GM03348 (cell line): ENCODE results near the gene SEC16A.
"Not testable (repeated sequence)": the region's sequence is repeated elsewhere in the genome, so short reads cannot be mapped to it uniquely, and the experiment has no call there.

ENCODE experiments used
- DNase-seq: peaks from one replicate; pipeline ENCODE4 v3.0.0; 2012; ENCODE audit warnings: low spot score

SEC16A gene

DNA sequence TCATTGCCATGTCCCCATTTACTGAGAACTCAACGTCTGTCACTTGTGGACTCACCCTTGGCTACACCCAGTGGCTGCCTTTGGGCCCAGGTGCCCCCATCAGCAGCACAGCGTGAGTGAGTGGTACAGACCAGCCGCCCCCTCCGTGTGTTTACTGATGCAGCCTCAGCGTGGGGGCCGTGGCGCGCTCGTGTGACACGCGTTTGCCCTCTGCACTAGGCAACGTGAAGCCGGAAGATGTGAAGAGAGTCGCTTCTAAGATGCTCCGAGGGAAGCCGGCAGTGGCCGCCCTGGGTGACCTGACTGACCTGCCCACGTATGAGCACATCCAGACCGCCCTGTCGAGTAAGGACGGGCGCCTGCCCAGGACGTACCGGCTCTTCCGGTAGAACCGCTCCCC lies 60.0 kb downstream of the SEC16A start:
- DNase-seq: no peak

DNA sequence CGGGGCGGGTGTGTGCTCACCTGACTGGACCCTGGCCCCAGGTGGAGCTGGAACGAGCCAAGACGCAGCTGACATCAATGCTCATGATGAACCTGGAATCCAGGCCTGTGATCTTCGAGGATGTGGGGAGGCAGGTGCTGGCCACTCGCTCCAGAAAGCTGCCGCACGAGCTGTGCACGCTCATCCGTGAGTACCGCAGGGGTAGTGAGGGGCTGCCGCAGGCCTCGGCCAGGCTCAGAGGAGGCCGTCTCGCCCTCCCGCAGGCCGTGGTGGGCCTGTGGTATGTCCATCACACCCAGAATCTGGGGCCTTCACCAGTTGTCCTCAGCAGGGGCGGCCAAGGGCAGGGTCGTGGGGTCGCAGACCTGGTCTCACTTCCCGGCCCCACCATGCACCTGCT lies 61.0 kb downstream of the SEC16A start:
- no peak for DNase-seq

DNA sequence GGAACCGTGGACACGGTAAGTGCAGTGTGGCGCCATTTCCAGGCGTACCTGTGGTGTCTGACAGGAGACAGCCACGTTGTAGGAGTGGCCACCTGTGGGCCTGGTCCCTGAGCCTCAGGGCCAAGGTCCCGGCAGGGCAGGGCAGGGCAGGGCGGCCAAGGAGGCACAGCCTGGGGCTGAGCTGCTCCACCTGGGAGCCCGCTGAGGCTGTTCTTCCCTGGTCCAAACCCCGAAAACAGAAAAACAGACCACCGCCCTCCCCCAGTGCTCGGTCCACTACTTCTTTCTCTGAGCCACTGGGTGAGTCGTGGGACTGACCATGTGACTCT lies 63.8 kb downstream of the SEC16A start:
- no peak for DNase-seq

DNA sequence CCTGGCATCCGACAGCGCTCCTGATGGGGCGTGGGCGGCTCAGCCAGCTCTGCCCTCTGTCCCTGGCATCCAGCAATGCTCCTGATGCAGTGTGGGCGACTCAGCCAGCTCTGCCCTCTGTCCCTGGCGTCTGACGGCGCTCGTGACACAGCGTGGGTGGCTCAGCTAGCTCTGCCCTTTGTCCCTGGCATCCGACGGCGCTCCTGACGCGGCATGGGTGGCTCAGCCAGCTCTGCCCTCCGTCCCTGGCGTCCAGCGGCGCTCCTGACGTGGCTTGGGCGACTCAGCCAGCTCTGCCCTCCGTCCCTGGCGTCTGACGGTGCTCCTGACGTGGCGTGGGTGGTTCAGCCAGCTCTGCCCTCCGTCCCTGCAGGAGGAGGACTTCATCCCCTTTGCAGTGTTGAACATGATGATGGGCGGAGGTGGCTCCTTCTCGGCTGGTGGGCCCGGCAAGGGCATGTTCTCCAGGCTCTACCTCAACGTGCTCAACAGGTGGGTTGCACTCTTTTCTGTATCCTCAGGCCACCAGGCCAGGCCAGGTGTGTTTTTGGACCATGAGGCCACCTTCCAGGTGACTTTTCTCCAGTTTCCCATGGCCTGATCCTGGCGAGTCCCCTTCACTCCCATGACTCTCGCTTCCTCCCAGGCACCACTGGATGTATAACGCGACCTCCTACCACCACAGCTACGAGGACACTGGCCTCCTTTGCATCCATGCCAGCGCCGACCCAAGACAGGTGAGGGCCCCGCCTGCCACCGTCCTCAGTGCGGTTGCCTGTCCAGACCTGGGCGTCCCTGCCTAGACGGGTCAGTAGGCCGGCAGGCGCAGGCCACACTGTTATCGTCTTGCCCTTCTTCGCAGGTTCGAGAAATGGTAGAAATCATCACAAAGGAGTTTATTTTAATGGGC lies 64.4 kb downstream of the SEC16A start:
- DNase-seq: no peak

DNA sequence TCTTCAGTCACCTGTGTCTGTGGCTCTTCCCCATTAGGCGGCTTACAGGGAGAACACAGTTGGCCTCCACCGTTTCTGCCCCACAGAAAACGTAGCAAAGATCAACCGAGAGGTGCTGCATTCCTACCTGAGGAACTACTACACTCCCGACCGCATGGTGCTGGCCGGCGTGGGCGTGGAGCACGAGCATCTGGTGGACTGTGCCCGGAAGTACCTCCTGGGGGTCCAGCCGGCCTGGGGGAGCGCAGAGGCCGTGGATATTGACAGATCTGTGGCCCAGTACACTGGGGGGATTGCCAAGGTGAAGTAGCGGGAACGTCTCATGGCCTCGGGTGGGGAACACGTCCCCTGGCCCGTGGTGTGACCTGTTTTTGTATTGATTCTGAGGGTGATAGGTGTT lies 65.9 kb downstream of the SEC16A start:
- no peak for DNase-seq

DNA sequence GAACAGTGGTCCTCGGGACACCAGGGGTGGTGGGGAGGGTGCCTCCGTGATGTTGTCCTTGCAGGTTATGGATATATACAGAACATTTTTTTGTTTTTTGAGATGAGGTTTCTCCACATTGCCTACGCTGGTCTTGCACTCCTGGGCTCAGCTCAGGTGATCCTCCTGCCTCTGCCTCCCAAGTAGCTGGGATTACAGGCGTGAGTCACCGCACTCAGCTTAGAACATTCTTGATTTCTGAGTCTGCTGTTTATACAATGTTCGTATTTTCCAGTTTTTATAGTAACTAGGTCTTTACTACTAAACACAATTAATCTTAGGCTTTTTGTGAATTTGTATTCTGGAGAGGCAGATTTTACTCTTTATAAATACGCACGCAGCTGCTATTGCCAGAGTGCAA lies 66.4 kb downstream of the SEC16A start:
- no peak for DNase-seq

DNA sequence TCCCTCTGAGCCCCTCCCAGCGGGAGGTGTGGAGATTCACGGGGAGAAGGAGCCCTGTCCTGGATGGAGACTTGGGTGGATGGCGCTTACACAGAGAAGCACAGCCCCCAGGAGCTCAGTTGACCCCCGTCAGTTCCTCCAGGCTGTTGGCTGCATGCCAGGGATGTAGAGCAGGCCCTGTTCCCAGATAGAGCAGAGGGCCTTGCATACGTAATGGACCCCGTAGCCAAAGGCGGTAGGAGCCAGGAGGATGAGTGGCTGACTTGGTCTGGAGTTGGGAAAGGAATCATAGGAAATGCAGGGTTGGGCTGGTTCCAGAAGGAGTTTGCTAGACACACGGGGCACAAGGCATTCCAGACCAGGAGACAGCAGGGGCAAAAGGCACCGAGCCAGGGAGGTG lies 69.9 kb downstream of the SEC16A start:
- DNase-seq: no peak

DNA sequence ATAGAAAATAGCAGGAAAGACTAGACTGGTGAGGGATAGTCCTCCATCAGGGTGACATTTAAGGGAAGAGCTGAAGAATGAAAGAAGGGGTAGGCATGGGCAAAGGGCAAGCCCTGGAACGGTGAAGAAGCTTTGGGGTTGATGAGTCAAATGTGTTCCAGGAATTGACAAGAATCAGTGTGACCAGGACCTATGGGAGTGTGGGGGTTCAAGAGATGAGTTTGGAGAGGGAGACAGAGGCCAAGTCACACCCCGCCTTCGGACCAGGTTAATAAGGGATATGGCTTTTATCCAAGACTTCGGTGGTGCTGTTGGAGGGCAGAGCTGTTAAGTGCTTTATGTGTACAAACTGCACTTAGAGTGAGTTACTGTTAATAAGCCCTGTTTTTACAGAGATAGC lies 71.5 kb downstream of the SEC16A start:
- DNase-seq: no peak

DNA sequence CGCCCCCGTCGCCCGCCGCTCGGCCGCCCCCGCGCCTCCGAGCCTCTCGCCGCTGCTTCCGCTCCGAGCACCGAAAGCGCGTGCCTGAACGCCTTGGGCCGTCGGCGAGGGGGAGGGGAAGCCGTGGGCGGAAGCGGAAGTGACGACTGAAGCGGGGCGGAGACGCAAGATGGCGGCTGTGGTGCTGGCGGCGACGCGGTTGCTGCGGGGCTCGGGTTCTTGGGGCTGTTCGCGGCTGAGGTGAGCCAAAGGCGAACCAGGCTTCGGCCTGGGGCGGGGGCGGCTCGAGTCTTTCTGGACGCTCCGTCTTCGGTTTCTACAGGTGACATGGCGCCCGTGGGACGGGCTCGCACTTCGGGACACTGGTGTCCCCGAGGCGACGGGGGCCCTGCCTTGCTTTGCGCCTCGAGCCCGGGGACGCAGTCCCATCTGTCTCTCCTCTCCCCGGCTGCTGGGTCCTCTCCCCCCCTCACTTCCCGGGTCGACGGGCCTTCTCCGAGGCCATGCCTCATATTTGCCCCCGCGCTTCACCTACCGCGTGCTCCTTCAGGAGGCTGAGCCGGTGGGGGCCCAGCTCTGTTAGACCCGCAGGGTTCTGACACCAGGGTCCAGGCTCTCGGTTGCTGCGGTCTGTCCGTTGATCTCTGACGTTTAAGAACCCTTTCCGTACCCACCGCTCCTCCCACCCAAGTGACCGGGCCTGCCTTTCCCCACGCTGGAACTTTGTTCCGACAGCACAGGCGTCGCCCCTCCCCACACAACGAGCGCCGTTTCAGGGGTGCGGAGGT lies 72.1 kb downstream of the SEC16A start, which contains the start of the genes ENTR1 and PMPCA:
ENTR1 (minus strand) TSS at position 115 of the 788 bp plus-strand sequence. CDS start 217 bp downstream, outside the sequence.
PMPCA (plus strand) TSS at position 159 of the 788 bp plus-strand sequence; CDS start at position 170, 11 bp downstream.
- peak; percentile 98 for DNase-seq

DNA sequence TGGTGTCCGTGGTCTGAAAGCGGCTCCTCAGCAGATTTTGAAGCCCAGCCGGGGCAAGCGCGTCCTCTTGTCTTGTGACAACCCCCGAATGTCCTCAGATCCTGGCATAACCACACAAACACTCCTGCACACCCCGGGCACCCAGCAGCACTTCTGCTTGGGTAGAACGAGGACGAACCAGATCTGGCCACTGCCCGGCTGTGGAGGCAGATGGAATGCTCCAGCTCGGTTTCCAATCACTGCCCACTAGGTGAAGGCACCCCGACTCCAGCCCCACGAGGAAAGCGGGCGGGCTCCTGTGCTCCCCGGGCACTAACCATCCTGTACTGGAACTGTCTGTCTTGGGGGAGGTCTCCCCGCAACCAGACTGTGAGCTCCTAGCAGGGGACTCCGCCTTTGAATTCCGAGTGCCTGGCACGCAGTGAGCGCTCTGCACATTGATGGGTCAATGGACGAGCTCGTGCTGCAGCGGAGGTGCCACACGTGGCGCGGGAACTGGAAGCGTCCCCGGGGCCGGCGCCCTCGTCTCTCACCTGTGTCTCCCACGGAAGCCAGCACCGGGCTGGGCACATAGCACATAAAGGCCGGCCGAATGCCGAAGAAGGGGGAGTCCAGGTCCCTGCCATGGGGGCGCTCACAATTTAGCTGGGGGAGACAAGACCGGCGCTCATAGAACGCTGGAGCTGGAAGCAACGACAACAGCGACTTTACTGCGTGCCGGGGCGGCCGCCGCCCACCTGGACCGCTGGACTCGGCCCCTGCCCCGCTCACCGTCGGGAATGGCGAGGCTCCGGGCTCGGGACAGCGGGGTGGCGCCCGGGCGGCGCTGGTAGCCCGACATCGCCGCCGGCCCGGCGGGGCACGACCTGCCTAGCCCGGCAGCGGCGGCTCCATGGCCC lies 73.0 kb downstream of the SEC16A start:
- DNase-seq: peak; percentile 72

DNA sequence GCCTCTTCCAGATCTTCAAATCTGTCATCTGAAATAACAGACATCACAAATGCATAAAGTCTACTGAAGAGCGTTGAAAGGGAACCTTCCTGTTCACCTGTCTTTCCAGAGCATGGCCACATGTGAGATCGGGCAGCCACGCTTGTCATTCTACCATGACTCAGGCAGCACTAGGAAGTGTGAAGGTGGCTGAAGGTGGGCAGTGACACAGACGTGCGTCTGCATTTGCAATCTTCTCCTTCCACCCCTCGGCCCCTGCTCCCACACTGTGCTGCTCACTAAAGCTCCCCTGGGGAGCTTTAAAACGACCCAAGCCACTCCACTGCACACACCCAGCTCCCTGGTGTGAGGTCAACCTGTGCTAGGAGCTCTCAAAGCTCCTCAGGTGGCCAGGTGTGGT lies 74.9 kb downstream of the SEC16A start:
- no peak for DNase-seq

DNA sequence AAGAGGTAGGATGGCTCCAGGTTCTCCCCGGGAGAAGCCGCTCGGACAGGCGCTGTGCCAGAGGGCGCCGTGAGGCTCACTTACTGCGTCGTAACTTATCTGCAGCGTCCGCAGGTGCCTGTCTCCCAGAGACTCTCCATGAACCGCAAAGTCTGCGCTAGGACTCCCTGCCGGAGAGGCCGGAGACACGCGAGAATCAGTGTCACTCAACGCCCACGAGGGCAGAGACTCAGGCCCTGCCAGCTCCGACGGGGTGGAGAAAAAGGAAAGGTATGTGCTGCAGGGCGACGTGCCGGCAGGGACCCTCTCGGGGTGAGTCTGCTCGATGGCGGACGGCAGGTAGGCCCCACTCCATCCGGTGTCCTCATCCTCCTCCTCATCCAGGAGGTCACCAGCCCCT lies 75.8 kb downstream of the SEC16A start:
- not testable (repeated sequence) for DNase-seq

DNA sequence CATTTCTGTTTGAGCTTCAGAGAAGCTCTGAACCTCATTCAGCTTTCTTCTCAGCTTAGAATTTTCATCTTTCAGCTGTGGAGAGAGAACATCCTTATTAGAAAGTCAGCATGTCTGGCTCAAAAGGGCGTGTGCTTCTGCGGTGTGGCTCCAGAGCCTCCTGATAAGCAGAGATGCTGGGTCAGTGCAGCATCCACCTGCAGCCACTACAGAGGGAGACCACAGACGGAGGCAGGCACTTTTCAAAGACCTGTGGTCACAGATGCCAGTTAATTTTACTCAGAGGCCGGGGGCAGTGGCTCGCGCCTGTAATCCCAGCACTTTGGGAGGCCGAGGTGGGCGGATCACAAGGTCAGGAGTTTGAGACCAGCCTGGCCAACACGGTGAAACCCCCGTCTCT lies 76.9 kb downstream of the SEC16A start:
- DNase-seq: not testable (repeated sequence)

DNA sequence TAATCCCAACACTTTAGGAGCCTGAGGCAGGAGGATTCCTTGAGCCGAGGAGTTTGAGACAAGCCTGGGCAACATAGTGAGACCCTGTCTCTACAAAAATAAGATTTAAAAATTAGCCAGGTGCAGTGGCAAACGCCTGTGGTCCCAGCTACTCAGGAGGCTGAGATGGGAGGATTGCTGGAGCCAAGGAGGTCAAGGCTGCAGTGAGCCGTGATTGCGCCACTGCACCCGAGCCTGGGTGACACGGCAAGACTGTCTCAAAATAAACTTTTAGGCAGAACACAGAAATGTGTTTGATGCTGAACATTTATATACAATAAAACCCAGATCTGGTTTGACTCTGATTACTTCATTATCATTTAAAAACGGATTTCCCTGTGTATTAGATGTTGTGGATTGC lies 77.4 kb downstream of the SEC16A start:
- DNase-seq: no peak

DNA sequence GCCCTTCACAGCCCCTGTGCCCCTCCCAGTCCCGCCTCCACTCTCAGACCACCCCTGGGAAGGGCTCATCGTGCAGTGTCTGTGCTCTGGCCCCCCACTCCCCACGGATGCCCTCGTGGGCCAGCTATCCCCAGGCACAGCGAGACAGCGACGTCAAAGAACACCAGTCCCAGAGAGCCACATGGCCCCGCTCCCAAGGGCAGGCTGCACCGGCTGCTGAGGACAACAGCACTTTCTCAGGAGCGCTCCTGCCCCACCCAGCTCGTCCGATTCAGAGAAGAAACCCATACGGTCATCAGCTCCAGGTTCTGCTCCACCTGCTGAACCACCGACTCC lies 78.1 kb downstream of the SEC16A start:
- no peak for DNase-seq

DNA sequence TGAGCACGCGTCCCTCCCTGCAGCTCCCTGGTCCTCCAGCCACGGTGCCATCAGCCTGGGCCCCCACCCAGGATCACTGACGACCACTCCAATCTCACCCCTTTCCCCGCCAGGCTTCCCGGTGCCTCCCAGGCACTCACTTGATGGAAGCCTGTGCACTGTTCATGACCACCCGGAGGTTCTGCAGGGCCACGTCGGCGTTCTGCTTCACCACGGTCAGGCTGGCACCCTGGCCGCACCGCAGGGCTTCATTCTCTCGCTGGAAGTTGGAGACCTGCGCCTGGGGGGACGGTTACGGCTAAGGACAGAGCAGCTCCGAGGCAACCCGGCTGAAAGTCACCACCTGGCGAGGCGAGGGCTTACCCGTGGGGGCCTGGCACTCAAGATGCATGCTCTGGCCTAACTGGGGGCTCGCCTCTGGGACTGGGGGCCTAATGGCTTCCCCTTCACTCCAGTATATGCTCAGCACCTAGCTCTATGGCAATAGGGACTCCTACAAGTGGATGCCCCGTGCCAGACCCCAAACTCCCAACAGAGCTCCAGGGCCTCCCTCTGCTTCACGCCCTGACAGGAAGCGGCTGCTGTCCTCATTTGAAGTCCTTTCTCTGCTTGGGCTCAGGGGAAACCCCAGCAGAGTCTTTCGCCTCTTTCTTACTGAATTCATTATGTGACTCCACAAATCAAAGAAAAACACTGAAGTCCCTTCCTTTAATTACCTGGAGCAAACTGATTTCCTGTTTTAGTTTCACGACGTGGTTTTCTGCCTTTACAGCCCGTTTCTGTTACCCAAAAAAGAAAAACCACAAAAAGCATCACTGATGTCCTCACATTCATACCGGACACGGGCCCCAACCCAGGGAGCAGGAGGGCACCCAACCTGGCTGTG lies 78.7 kb downstream of the SEC16A start:
- no peak for DNase-seq

DNA sequence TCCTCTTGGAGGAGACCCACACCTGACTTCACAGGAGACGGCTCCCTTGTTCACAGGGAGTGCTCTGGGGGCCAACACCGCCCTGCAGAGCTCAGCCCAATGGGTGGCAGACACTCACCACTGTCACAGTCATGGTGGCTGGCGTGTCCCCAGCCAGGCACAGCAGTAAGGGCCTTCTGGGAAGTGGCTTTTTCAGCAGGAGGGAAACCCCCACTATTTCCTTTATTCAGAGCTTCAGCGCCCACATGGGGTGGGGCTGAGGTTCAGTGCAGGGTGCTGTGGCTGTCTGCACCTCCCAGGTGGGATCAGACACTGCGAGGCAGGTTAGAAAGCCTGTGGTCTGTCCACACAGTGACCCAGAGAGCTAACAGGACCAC lies 79.3 kb downstream of the SEC16A start:
- no peak for DNase-seq

DNA sequence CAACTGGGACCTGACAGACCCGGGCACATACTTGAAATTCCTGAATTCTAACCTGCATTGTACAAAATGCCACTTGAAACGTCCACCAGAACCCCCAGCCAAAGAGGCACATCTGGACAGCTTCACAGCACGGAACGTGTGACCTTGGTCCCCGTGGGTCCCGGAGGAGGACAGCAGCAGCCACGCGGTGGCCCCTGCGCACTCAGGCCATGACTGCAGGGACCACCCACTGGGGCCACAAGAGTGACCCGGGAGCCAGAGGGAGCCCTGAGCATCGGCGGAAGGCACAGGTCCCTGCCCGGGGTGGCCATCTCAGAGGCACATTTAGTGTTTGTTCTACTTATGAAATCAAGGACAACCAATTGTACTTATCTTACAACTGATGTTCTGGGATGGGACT lies 80.8 kb downstream of the SEC16A start:
- no peak for DNase-seq

DNA sequence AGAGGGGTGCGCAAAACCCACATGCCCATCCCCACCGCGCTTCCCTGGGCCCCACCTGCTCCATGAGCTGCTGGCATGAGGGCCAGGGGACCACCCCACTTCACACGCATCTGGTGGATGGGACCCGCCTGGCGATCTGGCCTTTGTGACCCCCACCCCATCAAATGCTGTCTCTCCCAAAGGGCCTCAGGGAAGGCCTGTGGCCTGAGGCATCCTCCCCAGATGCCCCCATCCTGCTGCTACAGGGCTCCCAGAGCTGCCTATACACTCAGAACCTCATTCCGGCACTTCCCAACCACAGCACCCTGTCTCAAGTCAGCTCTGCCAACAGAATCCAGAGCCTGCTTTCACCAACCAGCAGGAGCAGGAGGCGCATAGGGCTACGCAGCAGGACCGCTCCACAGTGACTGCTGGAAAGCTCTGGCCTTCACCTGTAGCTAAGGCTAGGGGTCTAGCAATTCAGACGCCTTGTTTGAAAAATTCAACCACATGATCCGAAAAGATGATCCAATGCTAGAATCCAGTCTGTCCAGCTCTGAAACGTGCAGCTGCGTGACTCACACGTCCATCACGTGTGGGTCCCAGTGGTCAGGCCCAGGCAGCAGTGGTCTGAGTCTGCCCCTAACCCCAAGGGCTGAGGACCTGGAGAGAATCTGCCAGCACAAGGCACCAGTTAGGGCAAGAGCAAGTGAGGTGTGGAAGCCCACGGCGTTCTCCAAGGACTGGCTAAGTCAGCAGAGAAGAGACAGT lies 81.5 kb downstream of the SEC16A start:
- no peak for DNase-seq

DNA sequence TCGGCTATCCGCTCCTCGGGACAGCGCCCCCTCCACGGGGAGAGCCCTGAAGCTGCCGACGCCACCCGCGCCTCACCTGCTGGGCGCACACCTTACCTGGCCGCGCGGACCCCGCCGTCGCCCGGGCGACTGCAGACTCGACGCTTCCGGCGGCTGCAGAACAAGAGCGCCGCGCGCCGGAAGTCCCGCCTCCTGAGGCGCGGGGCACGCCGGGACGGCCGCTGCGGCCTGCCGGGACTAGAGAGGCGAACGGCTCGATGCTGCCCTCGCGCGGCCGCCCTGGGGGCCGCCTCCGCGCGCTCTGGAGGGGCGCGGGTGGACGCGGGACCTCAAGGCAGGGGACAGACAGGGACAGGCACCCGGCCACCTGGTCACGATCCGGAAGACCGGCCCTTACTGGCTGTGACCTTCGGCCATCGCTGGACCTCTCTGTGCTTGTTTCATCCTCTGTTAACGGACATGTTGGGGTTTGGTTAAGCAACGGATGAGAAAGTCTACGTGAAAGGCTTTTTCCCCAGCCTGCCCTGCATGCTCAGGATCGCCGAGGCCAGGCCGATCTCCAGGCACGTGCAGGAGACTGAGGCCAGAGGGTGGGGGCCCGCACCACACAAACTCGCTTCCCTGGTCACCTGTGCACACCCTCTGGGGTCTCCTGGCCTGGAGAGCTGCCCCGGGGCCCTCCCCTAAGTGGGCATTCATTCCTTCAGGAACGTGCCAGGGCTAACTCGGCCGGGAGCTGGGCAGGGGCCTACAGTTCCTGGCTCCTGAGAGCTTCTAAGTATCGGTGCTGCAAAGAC lies 82.6 kb downstream of the SEC16A start, which contains the start of gene SNAPC4:
SNAPC4 (minus strand) TSS at position 133 of the 797 bp plus-strand sequence. CDS start 1,742 bp downstream, outside the sequence.
- peak; percentile 98 for DNase-seq
